ENCODE measurements around the gene TRANK1.

TRANK1 gene

GRCh38 chr3:36777424-36778218 is 167.2 kb downstream of the TRANK1 start:
- H3K4me3 ChIP-seq (replicated peaks; ENCODE audit: insufficient read depth, low read length): no peak overlapping the region
- H3K27me3 ChIP-seq (ENCODE audit: insufficient read depth, poor library complexity, severe bottlenecking): no peaks in the 10 kb centered on the region
- no peak overlapping the region for H3K27ac ChIP-seq (replicated peaks)
- TF ChIP-seq GABPA (IDR thresholded peaks at IDR 0.05; ENCODE audit: low read depth) (no peak), REST (IDR thresholded peaks at IDR 0.05; ENCODE audit: insufficient replicate concordance, low read depth) (no peak), POLR2AphosphoS5 (IDR thresholded peaks at IDR 0.05; ENCODE audit: low read depth) (no peak), CTCF (IDR thresholded peaks at IDR 0.05; ENCODE audit: insufficient read depth, low read length) (no peak), SPI1 (IDR thresholded peaks at IDR 0.05; ENCODE audit: borderline replicate concordance, low read depth) (no peak)
- no peak for DNase-seq (ENCODE audit: low read depth in 1 of 2, low spot score in 1 of 2)
